ENCODE measurements around the gene BTLA.
A peak's percentile ranks its signal among the peaks of the same experiment; 100 is the strongest.
"Not testable (repeated sequence)": the region's sequence is repeated elsewhere in the genome, so short reads cannot be mapped to it uniquely, and the experiment has no call there.

BTLA gene

GRCh38 chr3:112437146-112438022, 61.9 kb downstream of the BTLA start:
- DNase-seq = peak; percentile 31

DNA sequence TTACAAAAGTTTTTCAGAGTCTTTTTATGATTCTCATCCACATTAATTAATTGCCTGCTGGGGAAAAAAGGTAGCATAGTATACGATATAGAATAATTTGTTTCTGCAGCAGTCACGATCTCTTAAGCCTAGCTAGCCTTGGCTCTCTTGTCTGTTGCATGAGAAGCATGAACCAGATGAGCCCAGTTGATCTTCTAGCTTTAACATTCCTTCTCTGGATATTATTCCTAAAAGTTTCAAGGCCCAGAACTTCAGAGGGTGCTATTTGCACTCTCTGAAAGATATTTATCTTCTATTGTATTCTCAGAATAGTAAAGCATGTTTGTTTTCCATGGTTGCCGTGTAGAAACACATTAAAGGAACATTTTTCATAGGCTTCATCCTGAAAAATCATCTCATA, 69.3 kb downstream of the BTLA start:
- no peak for DNase-seq

DNA sequence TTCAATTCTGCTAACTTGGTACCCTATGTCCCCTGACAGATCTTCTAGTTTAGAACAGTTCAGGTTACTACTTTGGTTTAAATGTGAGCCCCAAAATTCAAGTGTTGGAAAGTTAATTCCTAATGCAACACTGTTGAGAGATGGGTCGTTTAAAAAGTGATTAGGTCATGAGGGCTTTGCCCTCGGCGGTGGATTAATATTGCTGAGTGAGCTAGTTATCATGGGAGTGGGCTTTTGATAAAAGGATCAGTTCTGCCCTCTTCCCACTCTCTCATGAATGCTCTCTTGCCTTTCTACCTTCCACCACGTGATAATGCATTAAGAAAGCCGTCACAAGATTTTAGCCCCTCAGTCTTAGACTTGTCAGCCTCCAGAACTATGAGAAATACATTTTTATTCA, 72.1 kb downstream of the BTLA start:
- no peak for DNase-seq

- DNase-seq = no peak
Measured at GRCh38 chr3:112425858-112426750, 73.2 kb downstream of the BTLA start.

DNA sequence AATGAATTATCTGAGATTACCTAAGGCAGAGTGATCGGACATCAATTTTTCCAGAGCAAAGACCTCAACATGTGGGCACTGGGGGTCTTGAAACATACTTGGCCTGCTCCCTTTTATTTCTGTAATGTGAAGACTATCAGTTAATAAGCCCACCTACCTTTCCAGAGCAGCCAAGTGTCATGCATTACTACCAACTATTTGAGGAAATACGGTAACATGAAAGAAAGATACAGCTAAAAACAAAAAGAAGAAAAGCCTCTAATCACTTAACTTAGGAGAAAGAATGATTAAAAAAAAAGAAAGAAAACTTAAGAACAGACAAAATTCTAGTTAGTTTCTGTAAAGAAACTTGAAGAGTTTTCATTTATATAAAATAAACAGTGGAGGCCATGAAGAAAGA, 73.9 kb downstream of the BTLA start:
- no peak for DNase-seq

DNA sequence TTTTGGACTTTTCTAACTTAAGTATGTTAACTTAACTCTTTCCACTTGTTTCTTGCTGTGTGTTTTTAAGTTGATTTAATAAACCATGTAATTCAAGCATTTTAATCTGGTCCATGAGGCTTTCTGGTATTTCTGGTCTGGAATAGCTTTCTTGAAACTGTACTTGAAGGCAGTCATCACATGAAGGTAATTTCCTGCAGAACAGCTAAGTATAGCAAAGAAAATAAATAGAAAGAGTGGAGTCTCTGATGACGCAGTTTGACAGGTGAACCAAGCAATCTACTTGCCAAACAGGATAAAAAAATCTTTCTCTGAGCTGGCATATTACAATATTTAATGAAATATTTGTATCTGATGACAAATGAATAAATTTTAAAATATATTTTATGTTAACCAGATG, 74.9 kb downstream of the BTLA start:
- no peak for DNase-seq

DNA sequence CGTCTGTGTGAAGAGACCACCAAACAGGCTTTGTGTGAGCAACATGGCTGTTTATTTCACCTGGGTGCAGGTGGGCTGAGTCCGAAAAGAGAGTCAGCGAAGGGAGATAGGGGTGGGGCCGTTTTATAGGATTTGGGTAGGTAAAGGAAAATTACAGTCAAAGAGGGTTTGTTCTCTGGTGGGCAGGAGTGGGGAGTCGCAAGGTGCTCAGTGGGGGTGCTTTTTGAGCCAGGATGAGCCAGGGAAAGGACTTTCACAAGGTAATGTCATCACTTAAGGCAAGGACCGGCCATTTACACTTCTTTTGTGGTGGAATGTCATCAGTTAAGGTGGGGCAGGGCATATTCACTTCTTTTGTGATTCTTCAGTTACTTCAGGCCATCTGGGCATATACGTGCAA, 76.4 kb downstream of the BTLA start:
- not testable (repeated sequence) for DNase-seq

DNA sequence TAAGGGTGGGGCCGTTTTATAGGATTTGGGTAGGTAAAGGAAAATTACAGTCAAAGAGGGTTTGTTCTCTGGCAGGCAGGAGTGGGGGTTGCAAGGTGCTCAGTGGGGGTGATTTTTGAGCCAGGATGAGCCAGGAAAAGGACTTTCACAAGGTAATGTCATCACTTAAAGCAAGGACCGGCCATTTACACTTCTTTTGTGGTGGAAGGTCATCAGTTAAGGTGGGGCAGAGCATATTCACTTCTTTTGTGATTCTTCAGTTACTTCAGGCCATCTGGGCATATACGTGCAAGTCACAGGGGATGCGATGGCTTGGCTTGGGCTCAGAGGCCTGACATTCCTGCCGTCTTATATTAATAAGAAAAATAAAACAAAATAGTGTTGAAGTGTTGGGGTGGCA, 80.7 kb downstream of the BTLA start:
- not testable (repeated sequence) for DNase-seq

GRCh38 chr3:112417696-112418318, 81.5 kb downstream of the BTLA start:
- DNase-seq = no peak

GRCh38 chr3:112416391-112417212, 82.7 kb downstream of the BTLA start:
- no peak for DNase-seq

DNA sequence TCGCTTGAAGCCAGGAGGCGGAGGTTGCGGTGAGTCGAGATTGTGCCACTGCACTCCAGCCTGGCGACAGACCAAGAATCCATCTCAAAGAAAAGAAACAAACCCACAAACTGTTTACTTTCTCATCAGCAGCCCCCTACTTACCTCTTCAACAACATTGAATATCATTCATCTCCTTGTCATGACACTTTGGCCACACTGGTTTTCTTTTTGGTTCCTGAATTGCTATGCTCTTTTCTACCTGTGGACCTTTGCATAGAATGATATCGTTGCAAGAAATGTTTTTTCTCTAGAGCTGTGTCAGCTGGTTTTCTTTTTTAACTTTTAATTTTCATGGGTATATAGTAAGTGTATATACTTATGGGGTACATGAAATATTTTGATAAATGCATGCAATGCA, 83.9 kb downstream of the BTLA start:
- no peak for DNase-seq

Measured in fibroblast of skin of scalp (primary cell).